HG02970 (cell line): ENCODE results near the gene FXN.
"Not testable (repeated sequence)": the region's sequence is repeated elsewhere in the genome, so short reads cannot be mapped to it uniquely, and the experiment has no call there.

ENCODE experiments used
- ATAC-seq: cut with Tn5 transposase; IDR thresholded peaks from one replicate; pipeline ENCODE4 v1.9.1; 2021; ENCODE audit warnings: mild to moderate bottlenecking, moderate library complexity, moderate number of reproducible peaks; ENCODE audit not compliant: unreplicated experiment, low FRiP score

Gene FXN

GRCh38 chr9:69035438-69036308 is at the start of gene FXN:
TSS of gene FXN (plus strand) at chr9:69035752. CDS start at chr9:69035783, 31 bp downstream.
- peak; percentile 91 for ATAC-seq

GRCh38 chr9:68986949-68987348 is 48.6 kb upstream of the FXN start:
- ATAC-seq, result not testable (repeated sequence)

- ATAC-seq, result no peak
Measured at GRCh38 chr9:68991457-68991856, 44.1 kb upstream of the FXN start.

GRCh38 chr9:68995776-68996175 is 39.8 kb upstream of the FXN start:
- no peak for ATAC-seq

GRCh38 chr9:68996462-68996861 is 39.1 kb upstream of the FXN start:
- no peak for ATAC-seq

- ATAC-seq, result no peak
Measured at GRCh38 chr9:68997666-68998065, 37.9 kb upstream of the FXN start.

GRCh38 chr9:68998385-68998784 is 37.2 kb upstream of the FXN start:
- no peak for ATAC-seq

GRCh38 chr9:68998812-68999211 is 36.7 kb upstream of the FXN start:
- no peak for ATAC-seq

GRCh38 chr9:68999393-69000105 is 36.0 kb upstream of the FXN start:
- peak; percentile 52 for ATAC-seq

- ATAC-seq, result no peak
Measured at GRCh38 chr9:69001921-69002320, 33.6 kb upstream of the FXN start.

GRCh38 chr9:69003051-69003450 is 32.5 kb upstream of the FXN start:
- no peak for ATAC-seq

- ATAC-seq, result no peak
Measured at GRCh38 chr9:69004836-69005235, 30.7 kb upstream of the FXN start.

- ATAC-seq, result no peak
Measured at GRCh38 chr9:69009708-69010107, 25.8 kb upstream of the FXN start.

GRCh38 chr9:69012696-69013381 is 22.7 kb upstream of the FXN start:
- no peak for ATAC-seq

GRCh38 chr9:69013382-69013727 is 22.2 kb upstream of the FXN start:
- no peak for ATAC-seq

- ATAC-seq, result no peak
Measured at GRCh38 chr9:69014013-69014412, 21.5 kb upstream of the FXN start, which contains the start of gene PRKACG. TSS of gene PRKACG (minus strand) at chr9:69014113. CDS start at chr9:69014092, 21 bp downstream.

GRCh38 chr9:69016191-69017096 is 19.1 kb upstream of the FXN start:
- ATAC-seq, result no peak

GRCh38 chr9:69018737-69019136 is 16.8 kb upstream of the FXN start:
- no peak for ATAC-seq

GRCh38 chr9:69019808-69020207 is 15.7 kb upstream of the FXN start:
- ATAC-seq, result no peak
